ENCODE data around the gene CEP44.

GRCh38 chr4:174307694-174308093, 24.0 kb downstream of the CEP44 start:
- no peak for TF ChIP-seq POLR2AphosphoS5 (IDR thresholded peaks at IDR 0.05)
- TF ChIP-seq CTCF (IDR thresholded peaks at IDR 0.05; ENCODE audit: poor library complexity, severe bottlenecking) = no peak
- TF ChIP-seq MXI1 (conservative IDR thresholded peaks at IDR 0.05; ENCODE audit: poor library complexity, severe bottlenecking) = no peak
- no peak for TF ChIP-seq EZH2 (IDR thresholded peaks at IDR 0.05; ENCODE audit: borderline replicate concordance, insufficient read depth, low read length, poor library complexity, severe bottlenecking)
- TF ChIP-seq EP300 (conservative IDR thresholded peaks at IDR 0.05; ENCODE audit: poor library complexity, severe bottlenecking) = no peak
- TF ChIP-seq RAD21 (conservative IDR thresholded peaks at IDR 0.05) = no peak

Data from neural cell (in vitro differentiated cells).